Lower lobe of right lung (tissue), 2 donors: ENCODE data around the gene SPARC. TPM values are rescaled to one million over a fixed set of nuclear protein-coding genes. Genes with fewer than 3 reads are reported as not detected.

ENCODE experiments used
- ATAC-seq, 2 donors: fragments of 200-7000 bp; cut with Tn5 transposase; one replicate each; pipeline ENCODE4 v1.9.1; 2020 to 2022; ENCODE audit warnings: mild to moderate bottlenecking in 2 of 2, moderate library complexity in 2 of 2
- DNase-seq: peaks from one replicate; pipeline ENCODE4 v3.0.0-alpha.2; 2020
- H3K27ac ChIP-seq: fragments of 200-600 bp; one replicate; pipeline ENCODE4 v1.8.0; 2022
- H3K27me3 ChIP-seq: fragments of 200-600 bp; one replicate; pipeline ENCODE4 v1.8.0; 2022; ENCODE audit warnings: low read depth
- H3K36me3 ChIP-seq: fragments of 200-600 bp; one replicate; pipeline ENCODE4 v1.8.0; 2022; ENCODE audit warnings: mild to moderate bottlenecking
- H3K4me1 ChIP-seq: fragments of 200-600 bp; one replicate; pipeline ENCODE4 v1.8.0; 2022
- H3K4me3 ChIP-seq: fragments of 200-600 bp; one replicate; pipeline ENCODE4 v1.8.0; 2022; ENCODE audit warnings: mild to moderate bottlenecking
- H3K9me3 ChIP-seq: fragments of 200-600 bp; one replicate; pipeline ENCODE4 v1.8.0; 2022
- intact Hi-C: fragments of 100-400 bp; cut with DNase I; formaldehyde crosslinking; loops from one replicate; pipeline ENCODE4 v1.11.0; 2022
- total RNA-seq: library from RNA; stranded (reverse); fragmentation: NEBNext Ultra II Directional; extraction: Animal tissue kit (Norgen Biotek cat#: 25700); gene quantifications from one replicate; pipeline ENCODE4 v1.2.1, GENCODE V29; 2021
- TF ChIP-seq, protein P1 (sequence below): fragments of 200-600 bp; IDR thresholded peaks from one replicate; pipeline ENCODE4 v1.8.0; 2022; ENCODE audit warnings: antibody characterized with exemption, mild to moderate bottlenecking
- donor health status: DM: no; HTN: yes; CAD: no; lungs with severe emphysema.

SPARC gene
- total RNA-seq, 1 donor from 2014 or later: 904 TPM

DNA sequence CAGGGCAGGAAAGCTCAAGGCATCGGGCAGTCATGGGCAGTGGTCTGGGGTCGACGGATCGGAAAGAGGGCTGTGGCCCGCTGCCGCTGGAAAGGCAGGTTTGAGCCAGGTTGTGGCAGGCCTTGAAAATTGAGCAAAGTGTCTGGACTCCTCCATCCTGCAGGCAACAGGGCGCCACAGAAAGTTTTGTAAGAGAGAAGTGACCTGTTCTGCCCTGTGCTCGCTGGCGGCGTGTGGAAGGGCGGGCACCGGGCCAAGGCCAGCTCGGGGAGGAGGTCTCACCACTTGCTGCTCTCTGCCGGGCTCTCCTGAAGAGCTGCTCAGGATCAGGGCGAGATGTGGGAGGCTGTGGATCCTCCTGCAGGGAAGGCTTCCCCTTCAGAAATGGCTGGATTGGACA is 54.2 kb downstream of the SPARC start:
- Histone ChIP-seq H3K27me3 (no peaks in the 10 kb centered on the region), H3K4me1 (no peaks in the 10 kb centered on the region), H3K27ac (no peak overlapping the region), H3K36me3 (no peaks in the 10 kb centered on the region), H3K4me3 (no peak overlapping the region), H3K9me3 (no peaks in the 10 kb centered on the region)
- TF ChIP-seq, protein P1, sequence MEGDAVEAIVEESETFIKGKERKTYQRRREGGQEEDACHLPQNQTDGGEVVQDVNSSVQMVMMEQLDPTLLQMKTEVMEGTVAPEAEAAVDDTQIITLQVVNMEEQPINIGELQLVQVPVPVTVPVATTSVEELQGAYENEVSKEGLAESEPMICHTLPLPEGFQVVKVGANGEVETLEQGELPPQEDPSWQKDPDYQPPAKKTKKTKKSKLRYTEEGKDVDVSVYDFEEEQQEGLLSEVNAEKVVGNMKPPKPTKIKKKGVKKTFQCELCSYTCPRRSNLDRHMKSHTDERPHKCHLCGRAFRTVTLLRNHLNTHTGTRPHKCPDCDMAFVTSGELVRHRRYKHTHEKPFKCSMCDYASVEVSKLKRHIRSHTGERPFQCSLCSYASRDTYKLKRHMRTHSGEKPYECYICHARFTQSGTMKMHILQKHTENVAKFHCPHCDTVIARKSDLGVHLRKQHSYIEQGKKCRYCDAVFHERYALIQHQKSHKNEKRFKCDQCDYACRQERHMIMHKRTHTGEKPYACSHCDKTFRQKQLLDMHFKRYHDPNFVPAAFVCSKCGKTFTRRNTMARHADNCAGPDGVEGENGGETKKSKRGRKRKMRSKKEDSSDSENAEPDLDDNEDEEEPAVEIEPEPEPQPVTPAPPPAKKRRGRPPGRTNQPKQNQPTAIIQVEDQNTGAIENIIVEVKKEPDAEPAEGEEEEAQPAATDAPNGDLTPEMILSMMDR: no peak
- DNase-seq: no peak
- peak in 1 of 2 donors; percentile 27 for ATAC-seq
- intact Hi-C loops: no loop called here

GRCh38 chr5:151631941-151632340 is 54.8 kb downstream of the SPARC start:
- ATAC-seq (no peak), DNase-seq (no peak)
- Histone ChIP-seq H3K27ac (no peak overlapping the region), H3K4me3 (no peak overlapping the region), H3K27me3 (no peaks in the 10 kb centered on the region), H3K4me1 (no peaks in the 10 kb centered on the region), H3K9me3 (no peaks in the 10 kb centered on the region), H3K36me3 (no peaks in the 10 kb centered on the region)
- TF ChIP-seq, protein P1: no peak
- intact Hi-C loops: no loop called here

DNA sequence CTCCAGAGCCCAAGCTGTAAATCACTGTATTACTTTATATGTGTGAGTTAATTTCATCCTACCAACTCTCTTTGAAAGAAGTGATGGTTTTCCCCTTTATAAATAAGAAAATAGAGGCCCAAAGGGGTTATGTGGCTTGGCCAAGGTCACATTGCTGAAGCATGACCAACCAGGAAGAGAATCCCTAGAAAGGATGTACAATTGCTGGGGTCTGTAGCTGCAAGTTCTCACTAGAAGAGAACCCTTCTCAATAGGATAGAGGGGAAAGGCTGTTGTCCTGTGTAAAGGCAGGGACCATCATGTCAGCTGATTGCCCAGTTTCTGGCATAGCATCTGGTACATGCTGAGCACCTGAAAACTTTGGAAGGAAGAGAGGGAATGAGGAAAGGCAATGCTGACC is 56.6 kb downstream of the SPARC start:
- Histone ChIP-seq H3K9me3 (no peaks in the 10 kb centered on the region), H3K4me3 (no peak overlapping the region), H3K4me1 (no peaks in the 10 kb centered on the region), H3K36me3 (no peaks in the 10 kb centered on the region), H3K27ac (no peak overlapping the region), H3K27me3 (no peaks in the 10 kb centered on the region)
- intact Hi-C loops: no loop called here
- DNase-seq: no peak
- TF ChIP-seq, protein P1: no peak
- no peak for ATAC-seq

GRCh38 chr5:151628112-151628823 is 58.4 kb downstream of the SPARC start:
- intact Hi-C loops: no loop called here
- Histone ChIP-seq H3K9me3 (no peaks in the 10 kb centered on the region), H3K4me1 (no peaks in the 10 kb centered on the region), H3K4me3 (no peak overlapping the region), H3K27me3 (no peaks in the 10 kb centered on the region), H3K27ac (no peak overlapping the region), H3K36me3 (no peaks in the 10 kb centered on the region)
- TF ChIP-seq, protein P1: no peak
- DNase-seq (no peak), ATAC-seq (no peak)

DNA sequence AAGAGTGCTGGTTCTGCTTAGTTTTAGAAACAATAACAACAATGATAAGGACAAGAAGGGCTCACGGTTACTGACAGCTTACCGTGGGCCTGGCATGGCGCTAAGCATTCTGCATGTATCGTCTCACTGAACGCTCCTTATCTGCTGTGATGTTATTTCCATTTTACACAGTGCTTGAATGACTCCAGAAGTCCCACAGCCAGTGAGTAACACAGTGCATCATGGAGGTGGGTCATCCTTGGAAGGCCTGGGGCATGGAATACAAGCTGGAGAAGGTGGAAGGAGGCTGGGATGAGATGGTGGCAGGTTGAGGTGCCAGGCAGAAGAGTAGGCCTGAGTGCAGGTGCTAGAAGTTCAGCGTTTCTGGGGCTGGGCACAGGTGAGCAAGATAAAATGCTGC is 59.1 kb downstream of the SPARC start:
- Histone ChIP-seq H3K4me3 (no peak overlapping the region), H3K36me3 (no peaks in the 10 kb centered on the region), H3K9me3 (no peaks in the 10 kb centered on the region), H3K4me1 (no peaks in the 10 kb centered on the region), H3K27ac (no peak overlapping the region), H3K27me3 (peaks cover under 1% of the 10 kb centered on the region)
- DNase-seq: no peak
- ATAC-seq: no peak
- intact Hi-C loops: no loop called here
- TF ChIP-seq, protein P1: no peak
